Measurements from ENCODE around the gene PRR36. TPM values are rescaled to one million over a fixed set of nuclear protein-coding genes. Genes with fewer than 3 reads are reported as not detected.

PRR36 gene
- total and polyA plus RNA-seq, 10 of the 15 experiments (the other 5 are each of a cell fraction or from before 2014, with no cell fraction given): 0.04 TPM; not detected in 9

GRCh38 chr19:7885818-7886217, 11.6 kb upstream of the PRR36 start (continued):
- no peak for TF ChIP-seq CUX1 (IDR thresholded peaks at IDR 0.05; ENCODE audit: insufficient replicate concordance, low read depth, low read length)

- DNase-seq (ENCODE audit: low read depth, low spot score): no peak
- FAIRE-seq: no peak
- RAD21 ChIA-PET (ENCODE audit: unreplicated experiment): interaction anchor here (1.6 kb wide), 1 partner anchor 316 kb away, joined by 3 read pairs; no protein-coding TSS in a partner anchor
- Histone ChIP-seq H3K79me2 (ENCODE audit: control insufficient read depth, insufficient read depth, low read length) (no peaks in the 10 kb centered on the region), H3K27me3 (replicated peaks in 1 of 2; ENCODE audit: control insufficient read depth in 2 of 2, insufficient read depth in 2 of 2, low read length in 1 of 2) (peaks cover 0 to 2% of the 10 kb centered on the region in 2 experiments; a peak in 2 of 4 replicates), H3K4me3 (no peak overlapping the region), H2AFZ (ENCODE audit: control insufficient read depth, low read depth, low read length) (no peak overlapping the region), H4K20me1 (ENCODE audit: control insufficient read depth, insufficient read depth) (no peaks in the 10 kb centered on the region), H3K27ac (ENCODE audit: control insufficient read depth, insufficient read depth) (no peak overlapping the region), H3K4me2 (ENCODE audit: control insufficient read depth, insufficient read depth) (no peak overlapping the region), H3K36me3 (ENCODE audit: control insufficient read depth in 2 of 2, insufficient read depth in 2 of 2, low read length in 1 of 2) (no peaks in the 10 kb centered on the region), H3K4me1 (ENCODE audit: control insufficient read depth, insufficient read depth, low read length) (no peaks in the 10 kb centered on the region), H3K9ac (ENCODE audit: control insufficient read depth, insufficient read depth, low read length) (no peak overlapping the region), H3K9me3 (replicated peaks; ENCODE audit: control insufficient read depth, insufficient read depth, low read length) (no peaks in the 10 kb centered on the region)
- ATAC-seq: no peak
- in situ Hi-C loops (cut with MboI): no loop called here
- CTCF ChIA-PET: interaction anchor here (0.9 to 1.3 kb wide), 2 partner anchors 11 to 15 kb away, joined by 3 read pairs; no protein-coding TSS in a partner anchor
- POLR2A ChIA-PET: interaction anchor here (0.6 to 1.0 kb wide), 2 partner anchors 20 to 81 kb away, joined by 4 to 7 read pairs; partner anchors contain the start of gene MAP2K7
- 42% methylated on average over 2 of the region's 2 CpGs for WGBS (ENCODE audit: insufficient coverage, insufficient replicate concordance, low lambda C conversion rate, missing lambda C conversion rate)
- TF ChIP-seq ZBTB4 (CRISPR knock-in tag; IDR thresholded peaks at IDR 0.05) (no peak), MEF2B (IDR thresholded peaks at IDR 0.05; ENCODE audit: partially characterized antibody, poor library complexity, severe bottlenecking) (no peak), CHD1 (IDR thresholded peaks at IDR 0.05; ENCODE audit: low read depth, low read length) (no peak), ZNF274 (IDR thresholded peaks at IDR 0.05; ENCODE audit: insufficient read depth, insufficient read length) (no peak), ZNF217 (IDR thresholded peaks at IDR 0.05) (no peak), CBFB (IDR thresholded peaks at IDR 0.05; ENCODE audit: low read depth) (no peak), TCF12 (IDR thresholded peaks at IDR 0.05; ENCODE audit: low read depth, low read length) (no peak), EP300 (IDR thresholded peaks at IDR 0.05; ENCODE audit: borderline replicate concordance in 1 of 2, control insufficient read depth in 1 of 2, low read depth in 2 of 2, low read length in 2 of 2) (no peak), BRCA1 (IDR thresholded peaks at IDR 0.05; ENCODE audit: low read depth, low read length) (no peak)
- intact Hi-C loops (cut with micrococcal nuclease; ENCODE audit: unreplicated experiment): no loop called here
- SMC1A ChIA-PET (ENCODE audit: uncharacterized antibody, unreplicated experiment): no interaction called here
- BruUV-seq (replicated peaks): no TSS peak
Measured at GRCh38 chr19:7883796-7884570, 9.8 kb upstream of the PRR36 start.
